ENCODE measurements around the gene UTP3.

Gene UTP3

DNA sequence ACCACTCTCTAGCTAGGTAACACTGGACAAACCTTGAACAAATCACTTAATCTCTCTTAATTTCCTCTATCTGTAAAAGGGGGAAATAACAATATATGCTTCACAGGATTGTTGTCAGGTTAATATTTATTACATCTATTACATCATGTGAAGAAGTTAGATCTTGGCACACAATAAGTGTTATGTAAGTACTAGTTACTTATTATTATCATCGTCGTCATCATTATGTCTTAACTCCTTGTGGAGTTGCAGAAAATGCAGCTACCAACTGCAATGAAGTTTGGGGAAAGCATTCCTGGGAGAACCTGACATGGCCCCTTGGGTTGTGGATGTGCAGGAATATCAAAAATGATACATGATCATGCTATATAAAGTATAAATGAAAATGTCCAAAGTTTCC is 17.2 kb upstream of the UTP3 start:
- ChIA-PET CTCF (interaction anchor here (1.0 to 1.3 kb wide), 3 partner anchors 14 to 19 kb away, joined by 3 to 7 read pairs (median 3); no protein-coding TSS in a partner anchor), POLR2A (no interaction called here)
- no peak for DNase-seq (ENCODE audit: low read depth, low spot score)
- no peak overlapping the region for H3K4me3 ChIP-seq (ENCODE audit: low read depth, low read length)
- TF ChIP-seq, protein P1, sequence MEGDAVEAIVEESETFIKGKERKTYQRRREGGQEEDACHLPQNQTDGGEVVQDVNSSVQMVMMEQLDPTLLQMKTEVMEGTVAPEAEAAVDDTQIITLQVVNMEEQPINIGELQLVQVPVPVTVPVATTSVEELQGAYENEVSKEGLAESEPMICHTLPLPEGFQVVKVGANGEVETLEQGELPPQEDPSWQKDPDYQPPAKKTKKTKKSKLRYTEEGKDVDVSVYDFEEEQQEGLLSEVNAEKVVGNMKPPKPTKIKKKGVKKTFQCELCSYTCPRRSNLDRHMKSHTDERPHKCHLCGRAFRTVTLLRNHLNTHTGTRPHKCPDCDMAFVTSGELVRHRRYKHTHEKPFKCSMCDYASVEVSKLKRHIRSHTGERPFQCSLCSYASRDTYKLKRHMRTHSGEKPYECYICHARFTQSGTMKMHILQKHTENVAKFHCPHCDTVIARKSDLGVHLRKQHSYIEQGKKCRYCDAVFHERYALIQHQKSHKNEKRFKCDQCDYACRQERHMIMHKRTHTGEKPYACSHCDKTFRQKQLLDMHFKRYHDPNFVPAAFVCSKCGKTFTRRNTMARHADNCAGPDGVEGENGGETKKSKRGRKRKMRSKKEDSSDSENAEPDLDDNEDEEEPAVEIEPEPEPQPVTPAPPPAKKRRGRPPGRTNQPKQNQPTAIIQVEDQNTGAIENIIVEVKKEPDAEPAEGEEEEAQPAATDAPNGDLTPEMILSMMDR (IDR thresholded peaks at IDR 0.05; ENCODE audit: insufficient read depth, low read length, missing control alignments) = no peak

DNA sequence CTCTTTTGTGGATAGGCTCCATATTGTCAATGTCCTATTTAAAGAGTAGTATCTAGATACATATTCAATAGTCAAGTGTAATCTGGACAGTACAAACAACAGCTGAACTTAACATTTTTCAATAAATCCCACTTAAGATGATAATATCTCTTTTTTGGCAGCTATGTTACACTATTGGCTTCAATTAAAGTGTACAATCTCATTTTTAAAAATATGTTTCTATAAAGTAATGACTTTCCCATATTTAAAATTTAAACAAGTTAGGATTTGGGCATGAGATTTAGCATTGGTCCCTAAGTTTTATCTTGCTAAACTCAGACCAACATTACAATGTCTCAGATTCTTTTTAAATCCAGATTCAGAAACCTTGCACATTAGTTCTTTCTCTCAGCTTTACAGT is 14.1 kb upstream of the UTP3 start:
- H3K4me3 ChIP-seq (ENCODE audit: low read depth, low read length) = no peak overlapping the region
- DNase-seq (ENCODE audit: low read depth, low spot score) = no peak
- CTCF ChIA-PET = interaction anchor here (1.3 to 1.9 kb wide), 2 partner anchors 13 to 22 kb away, joined by 3 to 7 read pairs; no protein-coding TSS in a partner anchor
- TF ChIP-seq, protein P1 (IDR thresholded peaks at IDR 0.05; ENCODE audit: insufficient read depth, low read length, missing control alignments) = no peak
- POLR2A ChIA-PET = no interaction called here

DNA sequence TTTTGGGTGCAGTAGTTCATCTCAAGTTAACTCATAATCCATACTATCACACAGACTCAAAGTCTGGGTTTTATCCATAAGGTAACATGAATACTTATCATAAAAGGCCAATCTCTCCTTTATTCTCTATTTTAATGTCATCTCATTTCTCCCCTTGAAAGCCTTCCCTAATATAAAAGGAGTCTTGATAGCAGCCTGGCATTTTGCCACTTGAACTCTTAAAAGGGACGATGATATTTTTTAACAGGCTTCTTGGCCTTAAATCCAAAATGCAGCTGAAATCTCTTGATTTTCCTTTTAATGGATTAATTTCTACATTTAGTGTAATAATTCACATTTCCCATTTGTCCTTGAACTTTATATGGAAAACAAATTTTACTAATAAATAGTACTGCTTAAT is 13.6 kb upstream of the UTP3 start:
- no peak for DNase-seq (ENCODE audit: low read depth, low spot score)
- POLR2A ChIA-PET = no interaction called here
- H3K4me3 ChIP-seq (ENCODE audit: low read depth, low read length) = no peak overlapping the region
- TF ChIP-seq, protein P1 (IDR thresholded peaks at IDR 0.05; ENCODE audit: insufficient read depth, low read length, missing control alignments) = no peak
- CTCF ChIA-PET = interaction anchor here (1.9 kb wide), 1 partner anchor 13 kb away, joined by 7 read pairs; no protein-coding TSS in a partner anchor

DNA sequence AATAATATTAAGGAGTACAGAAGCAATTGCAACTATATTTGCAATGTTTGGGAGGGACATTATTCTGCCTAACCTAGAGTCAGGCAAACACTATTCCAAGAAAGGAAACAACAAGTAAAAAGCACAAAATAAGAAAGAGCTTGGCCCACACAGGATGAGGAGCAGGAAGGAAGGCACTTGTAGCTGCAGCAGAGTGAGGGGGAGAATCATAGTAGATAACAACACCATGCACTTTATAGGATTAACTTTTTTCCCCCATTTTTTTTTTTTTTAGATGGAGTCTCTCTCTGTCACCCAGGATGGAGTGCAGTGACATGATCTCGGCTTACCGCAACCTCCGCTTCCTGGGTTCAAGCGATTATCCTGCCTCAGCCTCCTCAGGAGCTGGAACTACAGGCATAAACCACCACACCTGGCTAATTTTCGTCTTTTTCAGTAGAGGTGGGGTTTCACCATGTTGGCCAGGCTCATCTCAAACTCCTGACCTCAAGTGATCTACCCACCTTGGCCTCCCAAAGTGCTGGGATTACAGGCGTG is 11.7 kb upstream of the UTP3 start:
- TF ChIP-seq, protein P1 (IDR thresholded peaks at IDR 0.05; ENCODE audit: insufficient read depth, low read length, missing control alignments) = no peak
- DNase-seq (ENCODE audit: low read depth, low spot score) = no peak
- no peak overlapping the region for H3K4me3 ChIP-seq (ENCODE audit: low read depth, low read length)
- ChIA-PET CTCF (interaction anchor here (2.1 to 2.9 kb wide), 2 partner anchors 11 to 24 kb away, joined by 15 to 20 read pairs; partner anchors contain the start of gene UTP3), POLR2A (no interaction called here)

DNA sequence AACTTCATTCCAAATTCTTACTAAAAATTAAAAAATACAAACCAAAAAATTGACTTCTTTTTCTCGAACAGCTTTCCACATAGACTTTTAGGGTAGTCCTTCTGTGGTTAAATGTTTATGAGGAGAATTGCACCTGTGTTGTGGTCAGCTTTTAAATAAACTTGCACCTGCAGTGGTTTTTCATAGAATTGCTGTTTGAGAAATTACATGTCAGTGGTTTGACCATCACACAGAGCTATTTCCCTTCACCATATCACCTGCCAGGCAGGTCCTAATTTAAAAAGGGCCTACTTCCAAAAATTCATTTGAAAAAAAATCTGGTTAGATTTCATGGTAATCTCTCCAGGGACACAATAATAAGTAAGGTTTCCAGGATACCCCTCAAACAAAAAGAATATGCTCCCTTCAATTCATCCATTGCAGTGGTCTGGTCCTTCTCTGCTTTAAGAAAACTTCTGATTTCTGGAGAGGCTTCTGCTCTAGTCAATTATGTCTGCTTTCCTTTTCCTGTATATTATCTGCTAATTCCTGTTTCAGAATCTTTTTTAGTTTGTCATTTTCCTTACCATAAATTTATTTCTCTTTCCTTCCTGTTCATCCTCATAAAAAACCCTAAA is 9.8 kb upstream of the UTP3 start:
- POLR2A ChIA-PET = no interaction called here

DNA sequence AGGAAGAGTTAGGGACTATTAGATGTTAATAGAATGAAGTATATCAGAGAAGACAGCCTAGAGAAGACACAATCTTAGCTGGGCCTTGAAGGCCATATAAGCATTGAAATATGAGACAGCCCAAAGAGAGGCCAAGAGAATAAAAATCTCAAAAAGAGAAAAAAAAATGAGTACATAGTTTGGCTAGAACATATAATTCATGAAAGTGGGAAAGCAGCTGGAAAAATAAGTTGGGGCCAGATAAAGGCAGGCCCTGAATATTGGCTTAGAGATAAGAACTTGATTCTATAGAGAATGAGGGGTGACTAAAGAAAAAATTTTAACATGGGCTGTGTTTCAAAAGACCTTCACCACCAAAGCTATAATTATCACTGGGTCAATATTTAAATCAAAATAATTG is 7.4 kb upstream of the UTP3 start:
- no peak for DNase-seq (ENCODE audit: low read depth, low spot score)
- H3K4me3 ChIP-seq (ENCODE audit: low read depth, low read length) = no peak overlapping the region
- POLR2A ChIA-PET = no interaction called here
- CTCF ChIA-PET = interaction anchor here (1.2 kb wide), 2 partner anchors 8 to 29 kb away, joined by 3 read pairs; partner anchors contain the start of gene UTP3
- TF ChIP-seq, protein P1 (IDR thresholded peaks at IDR 0.05; ENCODE audit: insufficient read depth, low read length, missing control alignments) = no peak

More for the DNA sequence above, 9.8 kb upstream of the UTP3 start:
- H3K4me3 ChIP-seq (ENCODE audit: low read depth, low read length) = no peak overlapping the region
- CTCF ChIA-PET = interaction anchor here (2.1 to 2.9 kb wide), 2 partner anchors 9 to 26 kb away, joined by 15 to 20 read pairs; partner anchors contain the start of gene UTP3
- no peak for DNase-seq (ENCODE audit: low read depth, low spot score)
- TF ChIP-seq, protein P1 (IDR thresholded peaks at IDR 0.05; ENCODE audit: insufficient read depth, low read length, missing control alignments) = no peak
